ENCODE results near the gene SLC37A3. TPM values are rescaled to one million over a fixed set of nuclear protein-coding genes. Genes with fewer than 3 reads are reported as not detected.
"Not testable (repeated sequence)": the region's sequence is repeated elsewhere in the genome, so short reads cannot be mapped to it uniquely, and the experiment has no call there.

Gene SLC37A3
- total and polyA plus RNA-seq, 2 donors (not counting 1 experiment from before 2014, with no cell fraction given) = 53.5 to 81.7 TPM

DNA sequence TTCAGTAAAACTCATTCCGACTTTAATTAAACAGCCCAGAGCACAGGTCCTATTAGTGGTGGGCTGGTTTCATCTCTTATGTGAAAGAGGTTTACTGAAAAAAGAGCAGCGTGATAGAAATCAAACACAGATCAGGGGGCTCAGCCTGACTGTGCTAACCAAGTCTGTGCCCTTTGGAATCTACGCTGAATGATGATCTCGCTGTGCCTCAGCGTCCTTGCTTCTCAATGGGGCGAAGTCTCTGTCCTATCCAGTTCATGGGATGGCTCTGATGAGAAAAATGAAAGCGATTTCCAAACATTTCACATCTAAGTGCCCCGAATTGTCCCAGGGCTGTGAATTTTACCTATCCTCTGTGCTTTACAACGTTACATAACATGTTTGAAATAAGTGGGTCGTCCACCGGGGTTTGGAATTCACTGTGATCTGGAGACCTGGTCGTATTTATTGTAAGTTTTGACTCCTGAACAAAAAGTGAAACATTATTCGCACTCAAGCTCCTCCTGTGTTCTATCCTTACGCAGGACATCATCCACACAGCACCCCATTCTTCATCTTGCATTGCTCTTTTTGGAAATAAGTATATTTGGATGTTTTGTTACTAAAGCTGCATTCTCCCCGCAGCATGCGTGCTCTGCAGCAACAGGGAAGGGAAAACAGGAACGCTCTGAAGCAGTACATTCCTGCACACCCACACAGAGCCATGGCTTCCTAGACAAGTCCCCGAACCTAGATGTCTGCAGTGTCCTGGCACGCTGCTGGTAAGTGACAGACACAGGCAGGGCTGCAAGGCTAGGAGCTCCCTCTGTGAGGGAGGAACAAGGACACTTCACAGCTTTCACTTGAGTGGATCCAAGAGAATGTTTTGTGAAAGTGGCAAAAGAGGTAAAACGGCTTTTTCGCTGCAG, 83.5 kb downstream of the SLC37A3 start:
- TF ChIP-seq, protein P1, sequence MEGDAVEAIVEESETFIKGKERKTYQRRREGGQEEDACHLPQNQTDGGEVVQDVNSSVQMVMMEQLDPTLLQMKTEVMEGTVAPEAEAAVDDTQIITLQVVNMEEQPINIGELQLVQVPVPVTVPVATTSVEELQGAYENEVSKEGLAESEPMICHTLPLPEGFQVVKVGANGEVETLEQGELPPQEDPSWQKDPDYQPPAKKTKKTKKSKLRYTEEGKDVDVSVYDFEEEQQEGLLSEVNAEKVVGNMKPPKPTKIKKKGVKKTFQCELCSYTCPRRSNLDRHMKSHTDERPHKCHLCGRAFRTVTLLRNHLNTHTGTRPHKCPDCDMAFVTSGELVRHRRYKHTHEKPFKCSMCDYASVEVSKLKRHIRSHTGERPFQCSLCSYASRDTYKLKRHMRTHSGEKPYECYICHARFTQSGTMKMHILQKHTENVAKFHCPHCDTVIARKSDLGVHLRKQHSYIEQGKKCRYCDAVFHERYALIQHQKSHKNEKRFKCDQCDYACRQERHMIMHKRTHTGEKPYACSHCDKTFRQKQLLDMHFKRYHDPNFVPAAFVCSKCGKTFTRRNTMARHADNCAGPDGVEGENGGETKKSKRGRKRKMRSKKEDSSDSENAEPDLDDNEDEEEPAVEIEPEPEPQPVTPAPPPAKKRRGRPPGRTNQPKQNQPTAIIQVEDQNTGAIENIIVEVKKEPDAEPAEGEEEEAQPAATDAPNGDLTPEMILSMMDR (conservative IDR thresholded peaks at IDR 0.05 in 1 of 2, IDR thresholded peaks at IDR 0.05 in 1 of 2; ENCODE audit: low read depth in 1 of 2, low read length in 2 of 2) = no peak
- Histone ChIP-seq H3K27ac (ENCODE audit: insufficient read depth, low read length) (no peak overlapping the region), H3K4me2 (ENCODE audit: extremely low read depth, insufficient read depth, low read length) (peak overlapping the region; percentile 76)

DNA sequence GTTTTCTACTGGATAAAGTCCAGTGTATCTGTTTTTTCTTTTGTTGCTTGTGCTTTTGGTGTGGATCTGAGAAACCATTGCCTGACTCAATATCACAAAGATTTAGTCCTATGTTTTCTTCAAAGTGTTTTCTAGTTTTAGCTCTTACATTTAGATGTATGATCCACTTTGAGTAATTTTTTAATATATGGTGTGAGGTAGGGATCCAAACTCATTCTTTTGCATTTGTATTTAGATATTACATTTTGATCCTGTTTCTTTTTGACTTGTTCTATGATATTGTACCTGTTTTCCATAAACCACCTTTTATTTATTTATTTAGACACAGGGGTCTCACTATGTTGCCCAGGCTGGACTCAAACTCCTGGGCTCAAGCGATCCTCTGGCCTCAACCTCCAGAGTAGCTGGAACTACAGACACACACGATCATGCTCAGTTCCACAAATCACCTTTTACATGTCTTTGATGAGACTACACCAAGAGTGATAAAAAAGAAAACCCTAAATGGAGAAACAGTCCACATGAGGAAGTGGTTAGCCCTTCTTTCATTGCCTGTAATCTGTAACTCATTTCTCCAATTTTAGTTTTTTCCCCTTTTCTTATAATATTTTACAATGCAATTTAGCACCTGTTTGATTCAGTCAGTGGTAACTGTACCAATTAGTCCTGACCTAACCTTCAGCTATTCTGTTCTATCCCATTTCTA, 86.0 kb downstream of the SLC37A3 start:
- Histone ChIP-seq H2AFZ (ENCODE audit: low read length) (no peak overlapping the region), H3K9me3 (ENCODE audit: control insufficient read depth, insufficient read depth, low read depth, low read length) (no peaks in the 10 kb centered on the region), H3K27me3 (ENCODE audit: control insufficient read depth, insufficient read depth, low read length) (peaks cover 2% of the 10 kb centered on the region), H3K4me3 (replicated peaks in 1 of 4; ENCODE audit: control extremely low read depth in 1 of 4, insufficient read depth in 1 of 4, low read depth in 3 of 4, low read length in 4 of 4) (no peak overlapping the region), H3K9ac (ENCODE audit: insufficient read depth, low read length) (no peak overlapping the region), H3K4me2 (ENCODE audit: extremely low read depth, insufficient read depth, low read length) (no peak overlapping the region), H4K20me1 (ENCODE audit: control insufficient read depth, extremely low read depth, insufficient read depth, low read length) (no peaks in the 10 kb centered on the region), H3K4me1 (ENCODE audit: control insufficient read depth, extremely low read depth, insufficient read depth, low read length) (peaks cover 4% of the 10 kb centered on the region), H3K27ac (ENCODE audit: insufficient read depth, low read length) (no peak overlapping the region), H3K79me2 (ENCODE audit: control insufficient read depth, insufficient read depth, low read length) (no peaks in the 10 kb centered on the region), H3K36me3 (ENCODE audit: control insufficient read depth, insufficient read depth, low read length) (no peaks in the 10 kb centered on the region)
- DNase-seq (ENCODE audit: low read depth in 2 of 2) = no peak
- no peak for TF ChIP-seq EZH2 (IDR thresholded peaks at IDR 0.05; ENCODE audit: low read length, missing control alignments)
- TF ChIP-seq, protein P1 (conservative IDR thresholded peaks at IDR 0.05 in 1 of 2, IDR thresholded peaks at IDR 0.05 in 1 of 2; ENCODE audit: low read depth in 1 of 2, low read length in 2 of 2) = no peak

More for the DNA sequence above, 83.5 kb downstream of the SLC37A3 start:
- peak overlapping the region in 2 of 4 experiments; percentile 26 to 35 for H3K4me3 ChIP-seq (replicated peaks in 1 of 4; ENCODE audit: control extremely low read depth in 1 of 4, insufficient read depth in 1 of 4, low read depth in 3 of 4, low read length in 4 of 4)
- DNase-seq (ENCODE audit: low read depth in 2 of 2) = peak; percentile 22 to 23
- H3K36me3 ChIP-seq (ENCODE audit: control insufficient read depth, insufficient read depth, low read length) = no peaks in the 10 kb centered on the region
- no peaks in the 10 kb centered on the region for H3K79me2 ChIP-seq (ENCODE audit: control insufficient read depth, insufficient read depth, low read length)
- peak overlapping the region; percentile 12 for H2AFZ ChIP-seq (ENCODE audit: low read length)
- no peaks in the 10 kb centered on the region for H4K20me1 ChIP-seq (ENCODE audit: control insufficient read depth, extremely low read depth, insufficient read depth, low read length)
- H3K4me1 ChIP-seq (ENCODE audit: control insufficient read depth, extremely low read depth, insufficient read depth, low read length) = peaks cover 4% of the 10 kb centered on the region
- no peak overlapping the region for H3K9ac ChIP-seq (ENCODE audit: insufficient read depth, low read length)
- no peaks in the 10 kb centered on the region for H3K9me3 ChIP-seq (ENCODE audit: control insufficient read depth, insufficient read depth, low read depth, low read length)
- H3K27me3 ChIP-seq (ENCODE audit: control insufficient read depth, insufficient read depth, low read length) = no peaks in the 10 kb centered on the region

DNA sequence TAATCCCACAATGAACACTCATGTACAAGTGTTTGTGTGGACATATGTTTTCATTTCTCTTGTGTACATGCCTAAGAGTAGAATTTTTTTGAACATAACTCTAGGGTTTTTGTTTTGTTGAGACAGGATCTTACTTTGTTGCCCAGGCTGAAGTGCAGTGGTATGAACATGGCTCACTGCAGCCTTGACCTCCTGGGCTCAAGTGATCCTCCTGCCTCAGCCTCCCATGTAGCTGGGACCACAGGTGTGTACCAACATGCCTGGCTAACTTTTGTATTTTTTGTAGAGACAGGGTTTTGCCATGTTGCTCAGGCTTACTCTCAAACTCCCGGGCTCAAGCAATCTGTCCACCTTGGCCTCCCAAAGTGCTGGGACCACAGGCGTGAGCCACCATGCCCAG, 87.2 kb downstream of the SLC37A3 start:
- not testable (repeated sequence) for H3K9me3 ChIP-seq (ENCODE audit: control insufficient read depth, insufficient read depth, low read depth, low read length); H3K4me1 ChIP-seq (ENCODE audit: control insufficient read depth, extremely low read depth, insufficient read depth, low read length); H3K4me3 ChIP-seq (replicated peaks in 1 of 4; ENCODE audit: control extremely low read depth in 1 of 4, insufficient read depth in 1 of 4, low read depth in 3 of 4, low read length in 4 of 4); H3K9ac ChIP-seq (ENCODE audit: insufficient read depth, low read length); H3K36me3 ChIP-seq (ENCODE audit: control insufficient read depth, insufficient read depth, low read length); H4K20me1 ChIP-seq (ENCODE audit: control insufficient read depth, extremely low read depth, insufficient read depth, low read length); H3K79me2 ChIP-seq (ENCODE audit: control insufficient read depth, insufficient read depth, low read length); H3K27ac ChIP-seq (ENCODE audit: insufficient read depth, low read length); H2AFZ ChIP-seq (ENCODE audit: low read length); H3K27me3 ChIP-seq (ENCODE audit: control insufficient read depth, insufficient read depth, low read length); H3K4me2 ChIP-seq (ENCODE audit: extremely low read depth, insufficient read depth, low read length); DNase-seq (ENCODE audit: low read depth in 2 of 2)
